ENCODE data around the gene TDRD10. TPM values are rescaled to one million over a fixed set of nuclear protein-coding genes. Genes with fewer than 3 reads are reported as not detected.

Gene TDRD10
- total RNA-seq, 1 experiment from 2014 or later = not detected

- DNase-seq = no peak
- H2AFZ ChIP-seq = no peak overlapping the region
- POLR2A ChIA-PET (ENCODE audit: unreplicated experiment) = no interaction called here
- H3F3A ChIP-seq (ENCODE audit: insufficient read depth, low read depth) = peaks cover 15% of the 10 kb centered on the region; the same call in 1 of the 2 replicates
- CTCF ChIA-PET = no interaction called here
- peaks cover 17% of the 10 kb centered on the region for H3K79me2 ChIP-seq (ENCODE audit: low read depth)
- no peak for TF ChIP-seq CTCF (conservative IDR thresholded peaks at IDR 0.05)
- TF ChIP-seq EZH2 (IDR thresholded peaks at IDR 0.05; ENCODE audit: low read depth) = no peak
- H3K9me3 ChIP-seq (ENCODE audit: insufficient read depth, low read depth) = no peaks in the 10 kb centered on the region
- no TSS peak for BruUV-seq (replicated peaks)
- peaks cover 3% of the 10 kb centered on the region; the same call in 1 of the 2 replicates for H3K4me1 ChIP-seq (replicated peaks; ENCODE audit: insufficient read depth)
- H3K27me3 ChIP-seq (ENCODE audit: insufficient read depth, low read depth) = no peaks in the 10 kb centered on the region
- H3K9me2 ChIP-seq (ENCODE audit: insufficient read depth) = no peaks in the 10 kb centered on the region
- no peak overlapping the region for H3K27ac ChIP-seq
- H3K4me3 ChIP-seq = no peak overlapping the region
- intact Hi-C loops (cut with micrococcal nuclease; ENCODE audit: unreplicated experiment) = no loop called here
- H3K36me3 ChIP-seq (ENCODE audit: low read depth) = peaks cover 48% of the 10 kb centered on the region
- H4K20me1 ChIP-seq (ENCODE audit: insufficient read depth) = peaks cover 4% of the 10 kb centered on the region
- no peak overlapping the region for H3K4me2 ChIP-seq
Observed at GRCh38 chr1:154551474-154551873, 49.5 kb downstream of the TDRD10 start.

- Histone ChIP-seq H3K36me3 (ENCODE audit: low read depth) (peaks cover 48% of the 10 kb centered on the region), H3K27me3 (ENCODE audit: insufficient read depth, low read depth) (no peaks in the 10 kb centered on the region), H3K27ac (no peak overlapping the region), H3K4me2 (no peak overlapping the region), H3K4me3 (no peak overlapping the region), H3K9me2 (ENCODE audit: insufficient read depth) (no peaks in the 10 kb centered on the region), H3K79me2 (ENCODE audit: low read depth) (peaks cover 23% of the 10 kb centered on the region), H4K20me1 (ENCODE audit: insufficient read depth) (peaks cover 6% of the 10 kb centered on the region), H2AFZ (no peak overlapping the region), H3K9me3 (ENCODE audit: insufficient read depth, low read depth) (no peaks in the 10 kb centered on the region), H3K4me1 (replicated peaks; ENCODE audit: insufficient read depth) (peaks cover 8% of the 10 kb centered on the region; the same call in 1 of the 2 replicates), H3F3A (ENCODE audit: insufficient read depth, low read depth) (peaks cover 13% of the 10 kb centered on the region; the same call in 1 of the 2 replicates)
- TF ChIP-seq CTCF (conservative IDR thresholded peaks at IDR 0.05) (no peak), EZH2 (IDR thresholded peaks at IDR 0.05; ENCODE audit: low read depth) (no peak)
- CTCF ChIA-PET = no interaction called here
- no peak for DNase-seq
- no TSS peak for BruUV-seq (replicated peaks)
- POLR2A ChIA-PET (ENCODE audit: unreplicated experiment) = interaction anchor here (0.5 to 0.7 kb wide), 2 partner anchors 96 to 1007 kb away, joined by 4 to 5 read pairs; partner anchors contain the start of gene S100A4
- intact Hi-C loops (cut with micrococcal nuclease; ENCODE audit: unreplicated experiment) = no loop called here
Observed at GRCh38 chr1:154552036-154552435, 50.0 kb downstream of the TDRD10 start.

GRCh38 chr1:154553056-154554030 is 51.3 kb downstream of the TDRD10 start:
- intact Hi-C loops (cut with micrococcal nuclease; ENCODE audit: unreplicated experiment) = no loop called here
- no TSS peak for BruUV-seq (replicated peaks)

More at GRCh38 chr1:154553056-154554030, 51.3 kb downstream of the TDRD10 start:
- H3K79me2 ChIP-seq (ENCODE audit: low read depth) = peaks cover 34% of the 10 kb centered on the region
- no peak overlapping the region for H3K4me3 ChIP-seq
- H3F3A ChIP-seq (ENCODE audit: insufficient read depth, low read depth) = peaks cover 14% of the 10 kb centered on the region; the same call in 1 of the 2 replicates
- peaks cover 6% of the 10 kb centered on the region for H4K20me1 ChIP-seq (ENCODE audit: insufficient read depth)
- H2AFZ ChIP-seq = no peak overlapping the region
- ChIA-PET CTCF (no interaction called here), POLR2A (ENCODE audit: unreplicated experiment) (interaction anchor here (0.6 kb wide), 1 partner anchor 248 kb away, joined by 3 read pairs; no protein-coding TSS in a partner anchor)
- H3K4me1 ChIP-seq (replicated peaks; ENCODE audit: insufficient read depth) = peaks cover 12% of the 10 kb centered on the region; the same call in 1 of the 2 replicates
- no peak overlapping the region for H3K4me2 ChIP-seq
- no peaks in the 10 kb centered on the region for H3K27me3 ChIP-seq (ENCODE audit: insufficient read depth, low read depth)
- H3K27ac ChIP-seq = no peak overlapping the region
- TF ChIP-seq CTCF (conservative IDR thresholded peaks at IDR 0.05) (no peak), EZH2 (IDR thresholded peaks at IDR 0.05; ENCODE audit: low read depth) (no peak)
- H3K9me3 ChIP-seq (ENCODE audit: insufficient read depth, low read depth) = no peaks in the 10 kb centered on the region
- H3K9me2 ChIP-seq (ENCODE audit: insufficient read depth) = no peaks in the 10 kb centered on the region
- H3K36me3 ChIP-seq (ENCODE audit: low read depth) = peaks cover 48% of the 10 kb centered on the region
- DNase-seq = no peak
